K562 (cell line): ENCODE measurements around the gene LIN9. TPM values are rescaled to one million over a fixed set of nuclear protein-coding genes. Genes with fewer than 3 reads are reported as not detected.
A peak's percentile ranks its signal among the peaks of the same experiment; 100 is the strongest.

Experiments used
- CXXC5 ChIP-seq: fragments of 250-450 bp; sonication (Bioruptor Pico); IDR thresholded peaks from 2 replicates; pipeline ENCODE4 v1.8.0; 2022; ENCODE audit warnings: inconsistent platforms, mild to moderate bottlenecking, moderate library complexity
- EP400 ChIP-seq: fragments of 450-650 bp; IDR thresholded peaks from 2 replicates; pipeline ENCODE4 v1.6.1; 2017; ENCODE audit warnings: antibody characterized with exemption, mild to moderate bottlenecking, moderate library complexity
- FOSL1 ChIP-seq: fragments of 200-800 bp; sonication (Bioruptor generic); conservative IDR thresholded peaks from 2 replicates; pipeline ENCODE4 v1.6.1; 2016; ENCODE audit warnings: missing genetic modification characterization, missing compliant biosample characterization
- GTF2A2 ChIP-seq: IDR thresholded peaks from 2 replicates; pipeline ENCODE4 v1.6.1; 2016; ENCODE audit warnings: mild to moderate bottlenecking, missing genetic modification characterization, missing compliant biosample characterization
- HMBOX1 ChIP-seq: sonication (generic); IDR thresholded peaks from 2 replicates; pipeline ENCODE4 v1.6.1; 2016
- HOXB6 ChIP-seq: fragments of 250-450 bp; sonication (Bioruptor Pico); IDR thresholded peaks from 2 replicates; pipeline ENCODE4 v1.5.1; 2022; ENCODE audit warnings: mild to moderate bottlenecking, borderline replicate concordance
- MAX ChIP-seq: sonication (generic); formaldehyde crosslinking; IDR thresholded peaks from 2 replicates; pipeline ENCODE4 v1.9.0; 2022; ENCODE audit warnings: mild to moderate bottlenecking, missing genetic modification reagents
- MLX ChIP-seq, 2 experiments: fragments of 450-650 bp in 1 of 2; sonication (generic) in 1 of 2; formaldehyde crosslinking; conservative IDR thresholded peaks; 2 replicates each; pipeline versions ENCODE4 v1.4.0 to v1.8.1; 2020 to 2022; ENCODE audit warnings: mild to moderate bottlenecking in 1 of 2, missing genetic modification reagents in 1 of 2
- NCOA4 ChIP-seq: fragments of 450-650 bp; IDR thresholded peaks from 2 replicates; pipeline ENCODE4 v1.6.1; 2018; ENCODE audit warnings: mild to moderate bottlenecking; ENCODE audit not compliant: partially characterized antibody
- WHSC1 ChIP-seq: IDR thresholded peaks from one replicate; pipeline ENCODE4 v1.6.1; 2012; ENCODE audit warnings: low read length, control low read depth, inconsistent platforms
- ZNF431 ChIP-seq: sonication (generic); formaldehyde crosslinking; IDR thresholded peaks from 2 replicates; pipeline ENCODE4 v1.8.0; 2022; ENCODE audit warnings: mild to moderate bottlenecking, missing genetic modification reagents
- ZNF551 ChIP-seq: fragments of 250-450 bp; sonication (Bioruptor Pico); IDR thresholded peaks from 2 replicates; pipeline ENCODE4 v1.5.0; 2021; ENCODE audit warnings: mild to moderate bottlenecking, moderate library complexity
- polyA plus RNA-seq, 8 experiments: library from polyadenylated mRNA; depleted of rRNA in 4 of 8; stranded (reverse) in 5 of 8; unstranded in 3 of 8; fragments of >200 nt; fragmentation: Nextera tagmentation in 2 of 8; fragmentation: Illumina TruSeq in 1 of 8; extraction: Ambion mirVana in 2 of 8; extraction: Trizol in 1 of 8; gene quantifications; 2 replicates each; pipeline versions ENCODE4 v1.2.1 to v1.2.3, GENCODE V29; 2011 to 2014; ENCODE audit warnings: inconsistent platforms in 1 of 8, missing spikeins in 1 of 8
- total RNA-seq, 7 experiments: library from RNA; depleted of rRNA in 6 of 7; stranded (reverse); fragments of >200 nt in 6 of 7; fragmentation: Illumina TruSeq in 2 of 7; extraction: Trizol in 2 of 7; gene quantifications; 2 replicates each; pipeline versions ENCODE4 v1.2.1 to v1.2.3, GENCODE V29; 2011 to 2021; ENCODE audit warnings: low replicate concordance in 1 of 7
- TF ChIP-seq, protein P1 (sequence below), 2 experiments: fragments of 450-650 bp in 1 of 2; sonication (generic) in 1 of 2; formaldehyde crosslinking in 1 of 2; IDR thresholded peaks; 2 replicates each; pipeline versions ENCODE4 v1.7.1 to v1.9.0; 2016 to 2022; ENCODE audit warnings: inconsistent platforms in 1 of 2, mild to moderate bottlenecking in 1 of 2, missing genetic modification reagents in 1 of 2
- TF ChIP-seq, protein P2 (sequence below): sonication (generic); formaldehyde crosslinking; IDR thresholded peaks from 2 replicates; pipeline ENCODE4 v1.8.0; 2022; ENCODE audit warnings: mild to moderate bottlenecking, low read depth, missing genetic modification reagents

LIN9 gene
- total and polyA plus RNA-seq, 9 of the 15 experiments (the other 6 are each of a cell fraction or from before 2014, with no cell fraction given) = 18.8 to 33.0 (median 25.5) TPM

GRCh38 chr1:226309398-226310244 is 657 bp upstream of the LIN9 start (continued):
- TF ChIP-seq, protein P1, sequence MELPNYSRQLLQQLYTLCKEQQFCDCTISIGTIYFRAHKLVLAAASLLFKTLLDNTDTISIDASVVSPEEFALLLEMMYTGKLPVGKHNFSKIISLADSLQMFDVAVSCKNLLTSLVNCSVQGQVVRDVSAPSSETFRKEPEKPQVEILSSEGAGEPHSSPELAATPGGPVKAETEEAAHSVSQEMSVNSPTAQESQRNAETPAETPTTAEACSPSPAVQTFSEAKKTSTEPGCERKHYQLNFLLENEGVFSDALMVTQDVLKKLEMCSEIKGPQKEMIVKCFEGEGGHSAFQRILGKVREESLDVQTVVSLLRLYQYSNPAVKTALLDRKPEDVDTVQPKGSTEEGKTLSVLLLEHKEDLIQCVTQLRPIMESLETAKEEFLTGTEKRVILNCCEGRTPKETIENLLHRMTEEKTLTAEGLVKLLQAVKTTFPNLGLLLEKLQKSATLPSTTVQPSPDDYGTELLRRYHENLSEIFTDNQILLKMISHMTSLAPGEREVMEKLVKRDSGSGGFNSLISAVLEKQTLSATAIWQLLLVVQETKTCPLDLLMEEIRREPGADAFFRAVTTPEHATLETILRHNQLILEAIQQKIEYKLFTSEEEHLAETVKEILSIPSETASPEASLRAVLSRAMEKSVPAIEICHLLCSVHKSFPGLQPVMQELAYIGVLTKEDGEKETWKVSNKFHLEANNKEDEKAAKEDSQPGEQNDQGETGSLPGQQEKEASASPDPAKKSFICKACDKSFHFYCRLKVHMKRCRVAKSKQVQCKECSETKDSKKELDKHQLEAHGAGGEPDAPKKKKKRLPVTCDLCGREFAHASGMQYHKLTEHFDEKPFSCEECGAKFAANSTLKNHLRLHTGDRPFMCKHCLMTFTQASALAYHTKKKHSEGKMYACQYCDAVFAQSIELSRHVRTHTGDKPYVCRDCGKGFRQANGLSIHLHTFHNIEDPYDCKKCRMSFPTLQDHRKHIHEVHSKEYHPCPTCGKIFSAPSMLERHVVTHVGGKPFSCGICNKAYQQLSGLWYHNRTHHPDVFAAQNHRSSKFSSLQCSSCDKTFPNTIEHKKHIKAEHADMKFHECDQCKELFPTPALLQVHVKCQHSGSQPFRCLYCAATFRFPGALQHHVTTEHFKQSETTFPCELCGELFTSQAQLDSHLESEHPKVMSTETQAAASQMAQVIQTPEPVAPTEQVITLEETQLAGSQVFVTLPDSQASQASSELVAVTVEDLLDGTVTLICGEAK (IDR thresholded peaks at IDR 0.05) = peak; percentile 70
- TF ChIP-seq, protein P1 (CRISPR knock-in tag; IDR thresholded peaks at IDR 0.05) = no peak
- TF ChIP-seq MAX (CRISPR knock-in tag) (peak; percentile 38; the same call in 1 of the 2 replicates), ZNF431 (no peak; the same call in 1 of the 2 replicates), HOXB6 (no peak), ZNF551 (CRISPR knock-in tag) (no peak), MLX (CRISPR knock-in tag; conservative IDR thresholded peaks at IDR 0.05) (0 out of 4 replicates have a peak, but pooled peaks of 1 of the 2 experiments have one; percentile 65), EP400 (peak; percentile 48; the same call in 1 of the 2 replicates), NCOA4 (no peak), WHSC1 (no peak), FOSL1 (tag) (peak; percentile 44; the same call in 1 of the 2 replicates), HMBOX1 (no peak), CXXC5 (CRISPR knock-in tag) (peak; percentile 83), GTF2A2 (tag) (no peak)
- TF ChIP-seq, protein P2, sequence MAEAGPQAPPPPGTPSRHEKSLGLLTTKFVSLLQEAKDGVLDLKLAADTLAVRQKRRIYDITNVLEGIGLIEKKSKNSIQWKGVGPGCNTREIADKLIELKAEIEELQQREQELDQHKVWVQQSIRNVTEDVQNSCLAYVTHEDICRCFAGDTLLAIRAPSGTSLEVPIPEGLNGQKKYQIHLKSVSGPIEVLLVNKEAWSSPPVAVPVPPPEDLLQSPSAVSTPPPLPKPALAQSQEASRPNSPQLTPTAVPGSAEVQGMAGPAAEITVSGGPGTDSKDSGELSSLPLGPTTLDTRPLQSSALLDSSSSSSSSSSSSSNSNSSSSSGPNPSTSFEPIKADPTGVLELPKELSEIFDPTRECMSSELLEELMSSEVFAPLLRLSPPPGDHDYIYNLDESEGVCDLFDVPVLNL (CRISPR knock-in tag) = no peak; the same call in 1 of the 2 replicates
